Caco-2 (cell line): ENCODE measurements around the gene STK35. TPM values are rescaled to one million over a fixed set of nuclear protein-coding genes. Genes with fewer than 3 reads are reported as not detected.

Source experiments
- BruUV-seq: library from RNA; stranded (reverse); fragments of 400-500 nt; replicated peaks from 2 replicates; lab custom pipeline; 2021; lab: Mats Ljungman, UMichigan
- CTCF ChIA-PET: fragments of 300-600 bp; sonication (Branson Sonifier 250); formaldehyde crosslinking; loops from one replicate; lab custom pipeline; 2022; ENCODE audit warnings: antibody characterized with exemption; lab: Charles Lee
- POLR2A ChIA-PET: fragments of 300-600 bp; sonication (Branson Sonifier 250); formaldehyde crosslinking; loops from one replicate; lab custom pipeline; 2022; ENCODE audit warnings: antibody characterized with exemption; lab: Charles Lee
- DNase-seq, 2 experiments: peaks; one replicate each; pipeline versions ENCODE4 v3.0.0 to v3.0.0-alpha.2; 2020 to 2022
- H3K27me3 ChIP-seq: replicated peaks from 2 replicates; pipeline ENCODE4 v1.6.0; 2011; ENCODE audit warnings: low read length; ENCODE audit not compliant: control insufficient read depth, insufficient read depth
- H3K36me3 ChIP-seq: 2 replicates; pipeline ENCODE4 v1.5.1; 2011; ENCODE audit warnings: low read length; ENCODE audit not compliant: control insufficient read depth, insufficient read depth
- H3K4me1 ChIP-seq: fragments of 250-450 bp; sonication (Bioruptor Pico); 2 replicates; pipeline ENCODE4 v1.5.1; 2020; ENCODE audit warnings: mild to moderate bottlenecking
- H3K4me3 ChIP-seq: 2 replicates; pipeline ENCODE4 v1.5.1; 2011; ENCODE audit warnings: low read depth, mild to moderate bottlenecking, control low read depth, low read length
- H3K9me3 ChIP-seq: fragments of 250-450 bp; sonication (Bioruptor Pico); 2 replicates; pipeline ENCODE4 v1.5.1; 2020; ENCODE audit warnings: mild to moderate bottlenecking, moderate library complexity
- H3K27ac Mint-ChIP-seq: one replicate; pipeline ENCODE4 v1.8.0; 2022; ENCODE audit warnings: mixed read lengths; ENCODE audit not compliant: unreplicated experiment
- H3K27me3 Mint-ChIP-seq: one replicate; pipeline ENCODE4 v1.8.0; 2022; ENCODE audit warnings: mixed read lengths; ENCODE audit not compliant: insufficient read depth, unreplicated experiment
- H3K36me3 Mint-ChIP-seq: one replicate; pipeline ENCODE4 v1.8.0; 2022; ENCODE audit warnings: mild to moderate bottlenecking, mixed read lengths; ENCODE audit not compliant: insufficient read depth, unreplicated experiment
- H3K4me1 Mint-ChIP-seq: one replicate; pipeline ENCODE4 v1.8.0; 2022; ENCODE audit warnings: low read depth, mixed read lengths; ENCODE audit not compliant: unreplicated experiment
- H3K4me3 Mint-ChIP-seq: one replicate; pipeline ENCODE4 v1.8.0; 2022; ENCODE audit warnings: mild to moderate bottlenecking, moderate library complexity, mixed read lengths; ENCODE audit not compliant: unreplicated experiment
- H3K9me3 Mint-ChIP-seq: one replicate; pipeline ENCODE4 v1.8.0; 2022; ENCODE audit warnings: mixed read lengths; ENCODE audit not compliant: unreplicated experiment
- intact Hi-C: fragments of 100-400 bp; cut with micrococcal nuclease; formaldehyde crosslinking; loops from one replicate; pipeline ENCODE4 v1.10.0; 2022; ENCODE audit not compliant: unreplicated experiment
- total RNA-seq: library from RNA; stranded (reverse); gene quantifications from 2 replicates; pipeline ENCODE4 v1.2.3, GENCODE V29; 2022
- TF ChIP-seq, protein P1 (sequence below), 2 experiments: fragments of 200-600 bp in 1 of 2; IDR thresholded peaks; 1 replicate in 1 of 2; 2 replicates in 1 of 2; pipeline versions ENCODE4 v1.5.1 to v1.8.0; 2011 to 2022; ENCODE audit warnings: antibody characterized with exemption in 1 of 2, control low read depth in 1 of 2, inconsistent platforms in 1 of 2, low read depth in 1 of 2, low read length in 1 of 2, mild to moderate bottlenecking in 1 of 2, moderate library complexity in 1 of 2; ENCODE audit not compliant: insufficient read depth in 1 of 2, severe bottlenecking in 1 of 2, unreplicated experiment in 1 of 2

The STK35 gene
- total RNA-seq, 1 experiment from 2014 or later: 40.2 TPM

DNA sequence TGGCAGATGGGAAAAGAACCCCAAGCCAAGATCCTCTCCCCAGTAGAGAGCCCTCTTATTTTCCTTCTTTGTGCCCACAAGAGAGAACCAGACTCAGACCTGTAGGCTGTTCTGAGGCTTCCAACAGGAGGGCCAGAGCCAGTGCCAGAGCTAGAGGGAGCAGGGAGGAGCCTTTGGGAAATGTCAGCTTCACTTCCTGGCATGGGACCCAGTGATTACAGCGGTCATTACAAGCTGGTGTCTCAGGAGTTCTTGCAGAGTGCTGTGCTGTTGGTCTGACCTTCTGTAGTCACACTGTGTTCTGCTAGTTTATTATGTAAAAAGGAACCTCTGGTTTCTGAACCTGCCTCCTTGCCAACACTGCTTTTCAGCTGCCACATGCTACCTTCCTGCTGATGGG, 38.9 kb downstream of the STK35 start:
- POLR2A ChIA-PET: interaction anchor here (0.5 kb wide), 1 partner anchor 42 kb away, joined by 12 read pairs; no protein-coding TSS in a partner anchor
- H3K27ac Mint-ChIP-seq: no peak overlapping the region
- no peaks in the 10 kb centered on the region for H3K9me3 Mint-ChIP-seq
- intact Hi-C loops: no loop called here
- Histone ChIP-seq H3K27me3 (no peaks in the 10 kb centered on the region), H3K36me3 (peaks cover 7% of the 10 kb centered on the region), H3K9me3 (no peaks in the 10 kb centered on the region), H3K4me3 (no peak overlapping the region), H3K4me1 (no peaks in the 10 kb centered on the region)
- BruUV-seq: no TSS peak
- no peak for DNase-seq
- H3K4me3 Mint-ChIP-seq: no peak overlapping the region
- no peaks in the 10 kb centered on the region for H3K4me1 Mint-ChIP-seq
- TF ChIP-seq, protein P1, sequence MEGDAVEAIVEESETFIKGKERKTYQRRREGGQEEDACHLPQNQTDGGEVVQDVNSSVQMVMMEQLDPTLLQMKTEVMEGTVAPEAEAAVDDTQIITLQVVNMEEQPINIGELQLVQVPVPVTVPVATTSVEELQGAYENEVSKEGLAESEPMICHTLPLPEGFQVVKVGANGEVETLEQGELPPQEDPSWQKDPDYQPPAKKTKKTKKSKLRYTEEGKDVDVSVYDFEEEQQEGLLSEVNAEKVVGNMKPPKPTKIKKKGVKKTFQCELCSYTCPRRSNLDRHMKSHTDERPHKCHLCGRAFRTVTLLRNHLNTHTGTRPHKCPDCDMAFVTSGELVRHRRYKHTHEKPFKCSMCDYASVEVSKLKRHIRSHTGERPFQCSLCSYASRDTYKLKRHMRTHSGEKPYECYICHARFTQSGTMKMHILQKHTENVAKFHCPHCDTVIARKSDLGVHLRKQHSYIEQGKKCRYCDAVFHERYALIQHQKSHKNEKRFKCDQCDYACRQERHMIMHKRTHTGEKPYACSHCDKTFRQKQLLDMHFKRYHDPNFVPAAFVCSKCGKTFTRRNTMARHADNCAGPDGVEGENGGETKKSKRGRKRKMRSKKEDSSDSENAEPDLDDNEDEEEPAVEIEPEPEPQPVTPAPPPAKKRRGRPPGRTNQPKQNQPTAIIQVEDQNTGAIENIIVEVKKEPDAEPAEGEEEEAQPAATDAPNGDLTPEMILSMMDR (IDR thresholded peaks at IDR 0.05; ENCODE audit: insufficient read depth in 1 of 2, low read depth in 1 of 2, low read length in 1 of 2, severe bottlenecking in 1 of 2, unreplicated experiment in 1 of 2): no peak
- peaks cover 34% of the 10 kb centered on the region for H3K36me3 Mint-ChIP-seq
- CTCF ChIA-PET: no interaction called here
- H3K27me3 Mint-ChIP-seq: no peaks in the 10 kb centered on the region

DNA sequence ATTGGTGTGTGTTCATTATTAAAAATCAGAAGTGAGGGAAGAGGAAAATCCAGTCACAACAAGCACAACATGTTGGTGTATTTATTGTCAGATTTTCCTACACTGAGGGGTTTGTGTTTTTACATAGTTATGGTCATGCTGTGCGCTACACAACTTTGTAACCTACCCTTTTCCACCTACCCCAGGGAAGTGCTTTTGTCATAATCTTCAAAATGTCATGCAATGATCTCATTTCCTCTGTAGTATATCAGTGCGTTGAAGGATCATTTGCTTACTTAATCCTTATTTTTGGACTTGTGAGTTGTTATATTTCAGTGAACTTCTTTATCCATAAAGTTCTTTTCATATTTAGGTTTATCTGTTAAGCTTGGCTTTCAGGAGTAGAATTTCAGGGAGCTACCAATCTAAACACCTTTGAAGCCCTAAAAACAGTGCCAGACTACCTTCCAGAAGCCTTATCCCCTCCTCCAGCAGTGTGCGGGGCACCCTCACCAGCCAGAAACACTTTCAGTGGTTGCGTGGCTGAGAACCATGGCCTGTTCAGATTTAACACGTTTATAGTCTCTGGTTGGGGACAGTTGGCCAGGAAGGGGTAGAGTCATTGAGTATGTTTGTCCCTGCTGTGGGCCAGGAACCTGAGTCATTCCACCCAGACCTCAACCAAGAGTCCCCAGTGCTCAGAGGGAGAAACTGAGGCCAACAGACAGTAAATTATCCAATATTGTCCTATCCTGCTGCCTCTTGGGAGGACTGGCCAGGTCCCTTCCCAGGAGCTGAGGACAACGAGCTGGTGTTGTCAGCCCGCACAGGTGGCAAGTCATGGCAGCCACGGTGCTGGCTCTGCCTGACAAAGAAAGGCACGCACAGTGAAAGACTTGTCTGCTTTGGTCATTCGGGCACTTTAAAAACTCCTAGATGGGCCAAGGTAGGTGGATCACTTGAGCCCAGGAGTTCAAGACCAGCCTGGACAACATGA, 40.3 kb downstream of the STK35 start:
- peaks cover 7% of the 10 kb centered on the region for H3K36me3 ChIP-seq
- POLR2A ChIA-PET: no interaction called here
- Mint-ChIP-seq H3K4me3 (no peak overlapping the region), H3K9me3 (no peaks in the 10 kb centered on the region), H3K27ac (no peak overlapping the region), H3K4me1 (no peaks in the 10 kb centered on the region), H3K36me3 (peaks cover 34% of the 10 kb centered on the region), H3K27me3 (no peaks in the 10 kb centered on the region)
- TF ChIP-seq, protein P1 (IDR thresholded peaks at IDR 0.05; ENCODE audit: insufficient read depth in 1 of 2, low read depth in 1 of 2, low read length in 1 of 2, severe bottlenecking in 1 of 2, unreplicated experiment in 1 of 2): no peak
- no peaks in the 10 kb centered on the region for H3K27me3 ChIP-seq
- CTCF ChIA-PET: no interaction called here
- H3K4me3 ChIP-seq: no peak overlapping the region
- H3K9me3 ChIP-seq: no peaks in the 10 kb centered on the region
- intact Hi-C loops: no loop called here
- no peaks in the 10 kb centered on the region for H3K4me1 ChIP-seq
- no TSS peak for BruUV-seq
- DNase-seq: no peak

DNA sequence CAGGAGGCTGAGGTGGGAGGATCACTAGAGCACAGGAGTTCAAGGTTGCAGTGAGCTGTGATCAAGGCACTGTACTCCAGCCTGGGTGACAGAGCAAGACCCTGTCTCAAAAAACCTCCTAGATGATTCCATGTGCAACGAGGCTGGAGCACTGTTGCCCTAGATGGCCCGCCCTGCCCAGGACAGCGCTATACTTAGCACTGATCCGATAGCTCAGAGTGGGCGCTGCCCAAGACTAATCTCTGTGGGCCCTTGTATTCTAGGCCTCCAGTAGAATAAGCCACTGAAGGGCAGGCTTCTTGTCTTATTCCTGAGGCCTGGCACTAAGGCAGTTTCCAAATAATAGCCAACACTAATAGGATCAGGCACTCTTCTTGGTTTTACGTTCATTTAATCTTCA, 41.0 kb downstream of the STK35 start:
- TF ChIP-seq, protein P1 (IDR thresholded peaks at IDR 0.05; ENCODE audit: insufficient read depth in 1 of 2, low read depth in 1 of 2, low read length in 1 of 2, severe bottlenecking in 1 of 2, unreplicated experiment in 1 of 2): no peak
- H3K27me3 ChIP-seq: no peaks in the 10 kb centered on the region
- CTCF ChIA-PET: no interaction called here

More for the DNA sequence above, 41.0 kb downstream of the STK35 start:
- no peak overlapping the region for H3K4me3 Mint-ChIP-seq
- Histone ChIP-seq H3K9me3 (no peaks in the 10 kb centered on the region), H3K36me3 (peaks cover 7% of the 10 kb centered on the region), H3K4me1 (no peaks in the 10 kb centered on the region), H3K4me3 (no peak overlapping the region)
- H3K4me1 Mint-ChIP-seq: no peaks in the 10 kb centered on the region
- H3K27me3 Mint-ChIP-seq: no peaks in the 10 kb centered on the region
- intact Hi-C loops: no loop called here
- no peak for DNase-seq
- H3K36me3 Mint-ChIP-seq: peaks cover 35% of the 10 kb centered on the region
- POLR2A ChIA-PET: no interaction called here
- H3K9me3 Mint-ChIP-seq: no peaks in the 10 kb centered on the region
- no peak overlapping the region for H3K27ac Mint-ChIP-seq
- BruUV-seq: no TSS peak
